ENCODE measurements around the gene GRID2IP. TPM values are rescaled to one million over a fixed set of nuclear protein-coding genes. Genes with fewer than 3 reads are reported as not detected.

GRID2IP gene
- total RNA-seq, 1 experiment from 2014 or later: 0.44 TPM

DNA sequence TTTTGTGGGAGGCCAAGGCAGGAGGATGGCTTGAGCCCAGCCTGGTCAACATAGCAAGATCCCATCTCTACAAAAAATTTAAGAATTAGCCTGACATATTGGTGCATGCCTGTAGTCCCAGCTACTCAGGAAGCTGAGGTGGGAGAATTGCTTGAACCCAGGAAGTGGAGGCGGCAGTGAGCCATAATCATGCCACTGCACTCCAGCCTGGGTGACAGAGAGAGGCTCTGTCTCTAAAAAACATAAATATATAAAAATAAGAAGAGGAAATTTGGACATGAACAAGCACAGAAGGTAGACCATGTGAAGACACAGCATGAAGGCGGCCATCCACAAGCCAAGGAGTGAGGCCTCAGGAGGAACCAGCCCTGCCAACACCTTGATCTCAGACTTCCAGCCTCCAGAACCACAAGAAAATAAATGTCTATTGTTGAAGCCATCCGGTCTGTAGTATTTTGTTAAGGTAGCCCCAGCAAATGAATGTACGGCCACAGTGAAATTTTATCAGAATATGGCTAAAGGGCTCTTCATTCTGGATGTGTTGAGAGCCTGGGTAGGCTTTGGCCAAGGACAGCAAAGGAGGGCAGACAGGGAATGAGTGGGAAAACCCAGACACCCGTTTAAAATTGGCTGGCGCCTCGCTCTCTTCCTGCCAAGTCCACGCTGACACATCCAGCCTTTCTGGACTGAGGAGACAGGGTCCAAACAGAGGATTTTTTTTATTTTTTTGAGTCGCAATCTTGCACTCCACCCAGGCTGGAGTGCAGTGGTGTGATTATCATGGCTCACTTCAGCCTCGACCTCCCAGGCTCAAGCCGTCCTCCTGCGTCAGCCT lies 12.9 kb upstream of the GRID2IP start:
- peak; percentile 95 for DNase-seq (ENCODE audit: low spot score)
- in situ Hi-C loops (cut with HindIII; ENCODE audit: low sequenced_read_pairs): no loop called here

DNA sequence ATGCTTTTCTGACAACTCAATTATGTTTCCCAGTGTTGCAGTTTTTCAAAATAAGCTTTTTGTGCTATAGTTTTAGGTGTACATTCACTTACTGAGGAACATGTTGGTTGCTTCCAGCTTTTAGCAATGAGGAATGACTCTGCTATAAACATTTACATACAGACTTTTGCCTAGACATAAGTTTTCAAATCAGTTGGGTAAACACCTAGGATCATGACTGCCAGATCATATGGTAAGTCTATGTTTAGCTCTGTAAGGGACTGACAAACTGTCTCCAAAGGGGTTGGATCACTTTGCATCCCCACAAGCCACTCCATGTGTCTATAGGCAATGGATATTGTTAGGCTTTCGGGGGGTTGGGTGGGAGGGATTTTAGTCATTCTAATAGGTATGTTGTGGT lies 10.8 kb upstream of the GRID2IP start:
- in situ Hi-C loops (cut with HindIII; ENCODE audit: low sequenced_read_pairs): no loop called here
- DNase-seq (ENCODE audit: low spot score): no peak

- in situ Hi-C loops (cut with HindIII; ENCODE audit: low sequenced_read_pairs): no loop called here
- no peak for DNase-seq (ENCODE audit: low spot score)
Measured at GRCh38 chr7:6559896-6560295, 8.6 kb upstream of the GRID2IP start.

GRCh38 chr7:6558837-6559236 lies 7.6 kb upstream of the GRID2IP start:
- DNase-seq (ENCODE audit: low spot score): no peak
- in situ Hi-C loops (cut with HindIII; ENCODE audit: low sequenced_read_pairs): no loop called here

DNA sequence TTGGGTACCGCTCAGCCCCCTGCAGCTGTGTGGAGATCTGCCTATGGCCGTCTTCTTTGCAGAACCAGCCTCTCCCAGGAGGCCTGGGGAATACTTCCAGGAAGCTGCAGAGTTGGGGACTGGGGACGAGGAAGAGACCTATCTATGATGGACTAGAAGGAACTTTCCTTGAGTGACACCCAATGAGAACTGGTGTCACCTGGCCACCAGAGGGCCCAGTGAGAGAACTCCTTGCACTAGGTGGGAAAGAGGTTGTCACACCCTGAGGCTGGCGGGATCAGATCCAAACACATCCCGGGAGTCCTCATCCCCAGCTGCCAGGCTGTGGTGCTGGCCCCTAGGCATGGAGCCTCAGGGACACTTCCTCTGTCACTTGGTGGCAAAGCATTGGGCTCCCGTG lies 4.9 kb upstream of the GRID2IP start:
- no peak for DNase-seq (ENCODE audit: low spot score)
- in situ Hi-C loops (cut with HindIII; ENCODE audit: low sequenced_read_pairs): no loop called here

- in situ Hi-C loops (cut with HindIII; ENCODE audit: low sequenced_read_pairs): no loop called here
- no peak for DNase-seq (ENCODE audit: low spot score)
Measured at GRCh38 chr7:6554848-6555247, 3.6 kb upstream of the GRID2IP start.

- in situ Hi-C loops (cut with HindIII; ENCODE audit: low sequenced_read_pairs): no loop called here
- DNase-seq (ENCODE audit: low spot score): no peak
Measured at GRCh38 chr7:6553448-6554044, 2.3 kb upstream of the GRID2IP start.

DNA sequence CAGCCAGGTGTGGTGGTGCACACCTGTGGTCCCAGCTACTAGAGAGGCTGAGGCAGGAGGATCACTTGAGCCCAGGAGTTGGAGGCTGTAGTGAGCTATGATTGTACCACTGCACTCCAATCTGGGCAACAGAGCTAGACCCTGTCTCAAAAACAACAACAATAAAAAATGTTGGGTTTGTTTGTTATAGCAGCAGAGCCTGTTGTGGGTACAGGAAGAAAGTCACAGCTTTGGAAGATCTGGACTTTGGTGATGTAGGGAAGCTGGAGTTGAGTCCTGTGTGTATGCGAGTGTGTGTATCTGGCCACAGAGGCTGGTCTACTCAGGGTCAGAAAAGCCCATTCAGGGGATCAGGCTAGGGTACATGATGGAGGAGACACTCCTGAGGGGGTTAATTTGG lies 3.9 kb downstream of the GRID2IP start:
- in situ Hi-C loops (cut with HindIII; ENCODE audit: low sequenced_read_pairs): no loop called here
- no peak for DNase-seq (ENCODE audit: low spot score)

DNA sequence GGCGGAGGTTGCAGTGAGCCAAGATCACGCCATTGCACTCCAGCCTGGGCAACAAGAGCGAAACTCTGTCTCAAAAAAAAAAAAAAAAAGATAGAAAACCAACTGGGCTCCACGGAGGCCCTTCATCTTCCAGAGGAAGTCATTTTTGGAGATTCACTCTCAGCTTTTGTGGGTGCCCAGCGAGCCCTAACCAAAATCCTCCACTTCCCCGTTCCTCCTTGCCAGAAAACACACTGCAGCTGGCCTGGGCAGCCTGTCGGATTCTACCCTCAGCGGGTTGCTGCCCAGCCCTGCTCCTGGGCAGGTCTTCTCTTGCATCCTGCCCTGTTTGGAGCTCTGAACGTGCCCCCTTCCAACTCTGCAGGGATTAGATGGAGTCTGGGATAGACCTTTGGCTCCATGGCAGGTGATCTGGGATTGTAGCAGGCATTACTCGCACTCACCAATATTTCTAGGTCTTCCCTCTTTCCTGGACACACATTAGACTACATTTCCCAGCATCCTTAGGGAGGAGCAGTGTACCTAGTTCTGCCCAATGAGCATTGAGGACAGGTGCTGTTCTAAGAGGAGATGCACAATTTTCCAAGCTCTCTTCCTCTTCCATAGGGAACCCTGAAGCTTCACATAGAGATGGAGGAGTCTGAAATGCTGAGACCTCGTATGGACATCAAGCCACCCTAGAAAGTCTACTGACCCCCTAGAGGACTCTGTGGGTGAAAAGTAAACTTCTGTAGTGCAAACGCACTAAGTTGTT lies 4.6 kb downstream of the GRID2IP start:
- in situ Hi-C loops (cut with HindIII; ENCODE audit: low sequenced_read_pairs): no loop called here
- no peak for DNase-seq (ENCODE audit: low spot score)

DNA sequence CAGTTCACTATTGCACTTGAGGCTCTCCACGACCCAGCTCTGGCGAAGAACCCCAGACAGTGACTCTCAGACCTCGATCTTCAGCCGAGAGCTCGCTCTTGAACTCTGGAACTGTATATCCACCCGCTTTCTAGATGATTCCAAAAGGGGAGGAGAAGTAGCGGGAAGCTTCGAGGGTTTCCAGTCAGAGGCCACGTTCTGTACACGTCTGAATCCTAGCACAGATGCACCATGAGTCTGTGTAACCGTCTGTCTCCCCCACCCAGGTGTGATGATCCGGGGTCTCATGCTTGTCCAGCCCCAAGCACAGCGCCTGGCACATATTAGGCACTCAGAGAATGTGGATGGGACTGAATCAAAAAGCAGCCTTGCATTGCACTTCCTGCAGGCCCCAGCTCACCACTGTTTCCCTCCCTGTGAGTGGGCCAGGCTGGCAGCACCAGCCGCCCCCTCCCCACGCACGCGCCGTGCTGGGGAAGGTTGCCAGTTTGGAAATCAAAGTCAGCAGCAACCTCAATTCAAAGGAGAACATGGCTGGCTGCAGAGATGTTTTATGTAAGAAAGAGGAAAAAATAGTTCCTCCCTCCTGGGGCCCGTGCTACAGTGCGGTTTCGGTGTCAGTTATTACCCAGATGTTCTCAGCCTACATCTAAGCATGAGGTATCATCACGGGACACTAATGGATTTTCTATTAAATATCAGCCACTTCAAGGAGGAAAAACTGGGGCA lies 5.7 kb downstream of the GRID2IP start:
- DNase-seq (ENCODE audit: low spot score): no peak
- in situ Hi-C loops (cut with HindIII; ENCODE audit: low sequenced_read_pairs): no loop called here

GRCh38 chr7:6542368-6542767 lies 8.9 kb downstream of the GRID2IP start:
- in situ Hi-C loops (cut with HindIII; ENCODE audit: low sequenced_read_pairs): no loop called here
- no peak for DNase-seq (ENCODE audit: low spot score)

DNA sequence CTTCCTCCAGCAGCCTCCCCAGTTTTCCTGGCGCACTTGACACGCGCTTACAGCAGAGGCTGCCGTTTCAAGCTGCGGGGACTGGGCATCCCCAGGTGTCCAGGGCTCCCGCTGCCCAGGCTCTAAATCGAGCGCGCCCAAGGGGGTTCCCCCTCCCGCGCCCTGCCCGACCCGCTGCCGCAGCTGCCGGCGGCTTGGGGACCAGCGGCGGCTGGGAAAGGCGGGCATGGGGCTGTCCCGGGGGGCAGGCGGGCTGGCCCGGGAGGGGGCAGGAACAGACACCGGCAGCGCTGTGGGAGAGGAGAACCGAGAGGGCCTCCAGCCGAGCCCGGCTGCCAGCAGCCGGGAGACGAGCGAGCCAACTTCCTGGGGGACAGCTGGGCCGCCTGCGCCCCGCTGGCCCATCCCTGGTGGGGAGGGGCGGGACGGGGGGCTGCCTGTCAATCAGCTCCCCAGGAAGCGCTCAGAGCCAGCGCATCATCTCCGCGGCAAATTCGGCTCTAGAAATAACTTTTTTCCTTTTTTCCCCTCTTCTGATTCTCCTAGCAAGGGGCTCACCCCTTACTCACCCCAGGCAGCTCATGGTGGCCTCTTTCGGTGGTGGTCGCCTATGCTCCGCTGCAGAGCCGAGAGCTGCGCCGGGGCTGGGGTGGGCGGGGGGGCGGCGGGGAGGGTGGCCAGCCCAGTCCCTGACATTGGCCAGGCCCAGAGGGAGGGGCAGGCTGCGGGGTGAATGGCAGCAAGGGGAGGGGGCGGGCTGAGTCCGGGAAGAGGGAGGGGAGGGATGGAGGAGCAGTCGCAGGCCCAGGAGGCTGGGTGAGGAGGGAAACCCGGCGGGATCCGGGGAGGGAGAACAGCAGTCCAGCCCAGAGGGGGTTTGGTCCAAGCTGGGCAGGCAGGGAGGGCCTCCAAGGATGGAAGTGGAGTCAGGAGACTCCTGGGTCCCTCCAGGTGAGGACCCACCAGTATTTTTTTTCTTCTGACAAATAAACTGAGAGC lies 14.7 kb downstream of the GRID2IP start:
- in situ Hi-C loops (cut with HindIII; ENCODE audit: low sequenced_read_pairs): no loop called here
- DNase-seq (ENCODE audit: low spot score): no peak

- in situ Hi-C loops (cut with HindIII; ENCODE audit: low sequenced_read_pairs): no loop called here
Measured at GRCh38 chr7:6533893-6534495, 17.3 kb downstream of the GRID2IP start.

GRCh38 chr7:6532516-6532915 lies 18.7 kb downstream of the GRID2IP start:
- DNase-seq (ENCODE audit: low spot score): peak; percentile 51
- in situ Hi-C loops (cut with HindIII; ENCODE audit: low sequenced_read_pairs): no loop called here

More at GRCh38 chr7:6533893-6534495, 17.3 kb downstream of the GRID2IP start:
- DNase-seq (ENCODE audit: low spot score): no peak

GRCh38 chr7:6531492-6532279 lies 19.6 kb downstream of the GRID2IP start:
- in situ Hi-C loops (cut with HindIII; ENCODE audit: low sequenced_read_pairs): no loop called here
- DNase-seq (ENCODE audit: low spot score): no peak

- in situ Hi-C loops (cut with HindIII; ENCODE audit: low sequenced_read_pairs): no loop called here
- DNase-seq (ENCODE audit: low spot score): peak; percentile 43
Measured at GRCh38 chr7:6530626-6531491, 20.4 kb downstream of the GRID2IP start.
